Fibroblast of villous mesenchyme (primary cell): ENCODE data around the gene UBE2I. TPM values are rescaled to one million over a fixed set of nuclear protein-coding genes. Genes with fewer than 3 reads are reported as not detected.

Experiments used
- DNase-seq: peaks from one replicate; pipeline ENCODE4 v3.0.0-alpha.2; 2010; ENCODE audit warnings: low read depth
- H3K4me3 ChIP-seq: 2 replicates; pipeline ENCODE4 v1.5.1; 2011; ENCODE audit warnings: low read depth, mild to moderate bottlenecking, low read length
- total RNA-seq: library from RNA; depleted of rRNA; stranded (reverse); fragments of >200 nt; gene quantifications from 2 replicates; pipeline ENCODE4 v1.2.3, GENCODE V29; 2012
- TF ChIP-seq, protein P1 (sequence below): IDR thresholded peaks from 2 replicates; pipeline ENCODE4 v1.5.1; 2012; ENCODE audit warnings: low read depth, mild to moderate bottlenecking, low read length; ENCODE audit not compliant: insufficient read depth

The UBE2I gene
- total RNA-seq, 1 donor = 44.9 TPM

DNA sequence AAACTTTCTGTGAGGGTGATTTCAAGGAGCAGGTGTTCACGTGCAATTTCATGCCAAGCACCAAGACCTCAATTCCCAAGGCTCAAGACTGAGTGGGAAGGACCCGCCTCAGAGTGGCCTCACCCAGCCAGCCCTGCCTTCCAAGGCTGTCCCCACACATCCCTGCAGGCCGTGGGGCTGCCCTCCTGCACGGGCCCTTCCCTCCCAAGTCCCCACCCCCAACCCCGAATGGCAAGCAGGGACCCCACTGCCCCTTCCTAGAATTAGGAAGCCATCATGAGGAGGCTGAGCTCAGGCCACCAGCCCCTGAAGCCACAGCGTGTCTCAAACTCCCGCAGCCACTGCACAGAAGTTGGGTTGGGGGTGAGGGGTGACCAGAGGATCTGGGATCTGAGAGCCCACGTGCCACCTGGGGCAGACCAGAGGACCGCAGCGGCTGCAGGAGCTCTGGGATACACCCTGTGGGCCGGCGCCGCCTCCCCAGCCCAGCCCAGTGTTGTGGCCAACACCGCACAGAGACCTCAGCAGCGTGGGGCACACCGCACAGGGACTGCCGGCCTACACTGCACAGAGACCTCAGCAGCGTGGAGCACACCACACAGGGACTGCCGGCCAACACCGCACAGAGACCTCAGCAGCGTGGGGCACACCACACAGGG lies 63.0 kb downstream of the UBE2I start:
- no peak overlapping the region for H3K4me3 ChIP-seq
- no peak for DNase-seq
- TF ChIP-seq, protein P1, sequence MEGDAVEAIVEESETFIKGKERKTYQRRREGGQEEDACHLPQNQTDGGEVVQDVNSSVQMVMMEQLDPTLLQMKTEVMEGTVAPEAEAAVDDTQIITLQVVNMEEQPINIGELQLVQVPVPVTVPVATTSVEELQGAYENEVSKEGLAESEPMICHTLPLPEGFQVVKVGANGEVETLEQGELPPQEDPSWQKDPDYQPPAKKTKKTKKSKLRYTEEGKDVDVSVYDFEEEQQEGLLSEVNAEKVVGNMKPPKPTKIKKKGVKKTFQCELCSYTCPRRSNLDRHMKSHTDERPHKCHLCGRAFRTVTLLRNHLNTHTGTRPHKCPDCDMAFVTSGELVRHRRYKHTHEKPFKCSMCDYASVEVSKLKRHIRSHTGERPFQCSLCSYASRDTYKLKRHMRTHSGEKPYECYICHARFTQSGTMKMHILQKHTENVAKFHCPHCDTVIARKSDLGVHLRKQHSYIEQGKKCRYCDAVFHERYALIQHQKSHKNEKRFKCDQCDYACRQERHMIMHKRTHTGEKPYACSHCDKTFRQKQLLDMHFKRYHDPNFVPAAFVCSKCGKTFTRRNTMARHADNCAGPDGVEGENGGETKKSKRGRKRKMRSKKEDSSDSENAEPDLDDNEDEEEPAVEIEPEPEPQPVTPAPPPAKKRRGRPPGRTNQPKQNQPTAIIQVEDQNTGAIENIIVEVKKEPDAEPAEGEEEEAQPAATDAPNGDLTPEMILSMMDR = no peak

DNA sequence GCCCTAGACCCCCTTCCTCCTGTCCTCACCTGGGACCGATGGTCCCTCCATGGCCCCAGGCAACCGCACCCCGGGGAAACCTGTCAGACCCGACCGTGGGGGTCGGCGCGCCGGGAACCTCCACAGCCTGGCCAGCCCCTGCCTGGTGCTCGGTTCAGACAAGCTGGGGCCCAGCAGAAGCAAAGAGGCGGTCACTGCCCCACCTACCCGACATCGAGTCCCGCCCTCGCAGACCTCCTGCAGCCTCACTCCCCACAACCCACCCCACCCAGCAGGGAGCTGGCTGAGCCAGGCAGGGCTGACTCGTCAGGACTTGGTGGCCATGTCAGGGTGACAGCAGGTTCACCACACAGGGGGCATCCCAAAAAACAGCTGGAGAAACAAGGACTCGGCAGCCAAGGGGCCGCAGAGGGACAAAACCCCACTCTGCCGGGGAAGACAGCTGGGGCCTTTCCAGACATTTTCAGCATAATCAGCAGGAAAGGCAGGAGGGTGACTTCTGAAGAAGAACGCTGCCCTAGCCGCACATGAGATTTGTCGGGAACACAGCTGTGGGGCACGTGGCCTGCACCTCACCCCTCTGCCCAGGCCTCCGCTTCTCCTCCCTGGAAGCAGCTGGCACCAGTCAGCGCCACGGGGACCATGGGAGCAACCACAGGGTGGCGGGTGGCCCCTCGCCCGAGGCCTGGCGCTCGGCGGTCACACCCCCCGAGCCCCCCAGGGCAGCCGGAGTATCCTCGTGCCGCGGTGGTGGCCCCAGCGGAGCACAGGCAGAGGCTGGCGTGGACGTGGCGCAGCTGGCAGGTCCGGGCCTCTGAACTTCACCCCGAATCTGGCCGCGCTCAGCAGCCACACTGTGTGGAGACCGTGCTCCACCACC lies 65.2 kb downstream of the UBE2I start:
- DNase-seq = no peak
- H3K4me3 ChIP-seq = no peak overlapping the region
- TF ChIP-seq, protein P1 = no peak

DNA sequence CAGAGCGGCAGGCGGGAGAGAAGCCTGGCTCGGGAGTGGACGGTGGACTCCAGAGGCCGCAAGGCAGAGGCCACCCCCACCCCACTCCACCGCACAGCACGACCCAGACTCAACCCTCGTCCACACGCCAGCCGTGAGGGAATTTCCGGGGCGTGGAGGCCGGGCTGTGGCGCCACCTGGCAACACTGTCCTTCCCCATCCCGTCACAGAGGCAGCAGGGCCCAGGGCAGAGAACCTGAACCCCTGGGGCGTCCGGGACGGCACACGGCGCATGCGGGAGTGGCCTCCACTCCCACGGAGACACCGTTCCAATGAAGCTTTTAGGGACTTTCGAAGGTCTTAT lies 65.8 kb downstream of the UBE2I start:
- no peak for DNase-seq
- TF ChIP-seq, protein P1 = no peak
- H3K4me3 ChIP-seq = no peak overlapping the region

DNA sequence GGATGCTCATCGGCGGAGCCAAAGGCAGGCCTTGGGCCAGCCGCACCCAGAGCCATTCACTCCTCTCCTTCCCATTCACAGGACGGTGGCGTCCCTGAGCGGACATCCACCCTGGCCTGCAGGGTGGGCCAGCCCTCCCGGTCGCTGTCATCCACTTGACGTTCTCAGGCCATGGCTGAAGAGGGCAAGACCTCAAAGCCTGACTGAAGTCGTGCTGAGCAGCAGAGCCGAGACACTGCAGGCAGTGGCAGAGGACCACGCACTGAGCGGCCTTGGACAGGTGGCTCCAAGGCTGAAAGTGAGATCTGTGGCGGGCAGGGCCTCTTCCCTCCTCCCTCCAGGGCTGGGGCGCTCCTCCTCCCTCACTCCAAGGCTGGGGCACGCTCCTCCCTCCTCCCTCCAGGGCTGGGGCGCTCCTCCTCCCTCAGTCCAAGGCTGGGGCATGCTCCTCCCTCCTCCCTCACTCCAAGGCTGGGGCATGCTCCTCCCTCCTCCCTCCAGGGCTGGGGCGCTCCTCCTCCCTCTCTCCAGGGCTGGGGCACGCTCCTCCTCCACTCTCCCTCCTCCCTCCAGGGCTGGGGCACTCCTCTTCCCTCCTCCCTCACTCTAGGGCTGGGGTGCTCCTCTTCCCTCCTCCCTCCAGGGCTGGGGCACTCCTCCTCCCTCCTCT lies 66.4 kb downstream of the UBE2I start:
- H3K4me3 ChIP-seq = no peak overlapping the region
- no peak for DNase-seq
- TF ChIP-seq, protein P1 = no peak

Other genes with a start within 250 kb of the UBE2I start
- gene SSTR5, start 236.9 kb upstream of the UBE2I start, total RNA-seq = not detected in 2 replicates
- not detected in 2 replicates for gene C1QTNF8, start 213.4 kb upstream of the UBE2I start, total RNA-seq
- gene CACNA1H, start 156.5 kb upstream of the UBE2I start, total RNA-seq = 11.7 and 12.2 TPM in 2 replicates
- gene TPSG1, start 84.4 kb upstream of the UBE2I start, total RNA-seq = not detected in 2 replicates
- not detected in 2 replicates for gene TPSB2, start 79.5 kb upstream of the UBE2I start, total RNA-seq
- not detected in 2 replicates for gene TPSAB1, start 68.9 kb upstream of the UBE2I start, total RNA-seq
- gene TPSD1, start 53.6 kb upstream of the UBE2I start, total RNA-seq = not detected in 2 replicates
- gene BAIAP3, start 24.0 kb downstream of the UBE2I start, total RNA-seq = under 0.01 and 0.32 TPM in 2 replicates
- gene TSR3, start 42.2 kb downstream of the UBE2I start, total RNA-seq = 42.7 and 55.7 TPM in 2 replicates
- gene GNPTG, start 42.3 kb downstream of the UBE2I start, total RNA-seq = 25.1 and 26.3 TPM in 2 replicates
- gene UNKL, start 105.1 kb downstream of the UBE2I start, total RNA-seq = 7.1 and 7.8 TPM in 2 replicates
- gene UQCC4, start 111.1 kb downstream of the UBE2I start, total RNA-seq = 11.7 and 13.9 TPM in 2 replicates
- gene PERCC1, start 121.4 kb downstream of the UBE2I start, total RNA-seq = not detected in 2 replicates
- gene CCDC154, start 134.9 kb downstream of the UBE2I start, total RNA-seq = under 0.01 TPM in 2 replicates
- gene CLCN7, start 165.4 kb downstream of the UBE2I start, total RNA-seq = 85.1 and 159 TPM in 2 replicates
- 0.32 and 0.43 TPM in 2 replicates for gene PTX4, start 179.3 kb downstream of the UBE2I start, total RNA-seq
- 21.6 and 22.2 TPM in 2 replicates for gene TELO2, start 183.7 kb downstream of the UBE2I start, total RNA-seq
- gene TMEM204, start 224.0 kb downstream of the UBE2I start, total RNA-seq = 22.5 and 36.1 TPM in 2 replicates